ENCODE results near the gene COG1. TPM values are rescaled to one million over a fixed set of nuclear protein-coding genes. Genes with fewer than 3 reads are reported as not detected.

Gene COG1
- total RNA-seq, 4 donors from 2014 or later = 17.0 to 40.5 (median 23.7) TPM

DNA sequence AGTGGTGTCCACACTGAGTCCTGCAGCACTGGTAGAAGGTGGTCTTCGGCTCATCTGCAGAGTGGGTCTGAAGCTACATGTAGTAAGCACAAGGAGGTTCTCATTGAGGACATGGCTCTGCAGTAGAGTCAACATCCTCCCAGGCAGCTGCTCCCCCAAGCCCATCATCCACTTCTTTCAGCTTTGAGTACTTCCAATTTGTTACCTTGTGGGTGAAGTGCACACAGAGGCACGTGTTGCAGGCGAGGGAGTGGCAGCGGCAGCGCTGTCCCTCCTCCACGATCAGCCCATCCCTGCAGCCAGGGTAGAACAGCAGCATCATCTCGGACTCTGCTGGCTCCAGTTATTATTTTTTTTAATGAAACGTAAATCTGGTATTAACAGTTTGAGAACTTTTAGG is 29.8 kb upstream of the COG1 start:
- ATAC-seq (ENCODE audit: low FRiP score) (no peak), DNase-seq (ENCODE audit: low spot score) (no peak)
- TF ChIP-seq, protein P1, sequence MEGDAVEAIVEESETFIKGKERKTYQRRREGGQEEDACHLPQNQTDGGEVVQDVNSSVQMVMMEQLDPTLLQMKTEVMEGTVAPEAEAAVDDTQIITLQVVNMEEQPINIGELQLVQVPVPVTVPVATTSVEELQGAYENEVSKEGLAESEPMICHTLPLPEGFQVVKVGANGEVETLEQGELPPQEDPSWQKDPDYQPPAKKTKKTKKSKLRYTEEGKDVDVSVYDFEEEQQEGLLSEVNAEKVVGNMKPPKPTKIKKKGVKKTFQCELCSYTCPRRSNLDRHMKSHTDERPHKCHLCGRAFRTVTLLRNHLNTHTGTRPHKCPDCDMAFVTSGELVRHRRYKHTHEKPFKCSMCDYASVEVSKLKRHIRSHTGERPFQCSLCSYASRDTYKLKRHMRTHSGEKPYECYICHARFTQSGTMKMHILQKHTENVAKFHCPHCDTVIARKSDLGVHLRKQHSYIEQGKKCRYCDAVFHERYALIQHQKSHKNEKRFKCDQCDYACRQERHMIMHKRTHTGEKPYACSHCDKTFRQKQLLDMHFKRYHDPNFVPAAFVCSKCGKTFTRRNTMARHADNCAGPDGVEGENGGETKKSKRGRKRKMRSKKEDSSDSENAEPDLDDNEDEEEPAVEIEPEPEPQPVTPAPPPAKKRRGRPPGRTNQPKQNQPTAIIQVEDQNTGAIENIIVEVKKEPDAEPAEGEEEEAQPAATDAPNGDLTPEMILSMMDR (IDR thresholded peaks at IDR 0.05) = no peak

DNA sequence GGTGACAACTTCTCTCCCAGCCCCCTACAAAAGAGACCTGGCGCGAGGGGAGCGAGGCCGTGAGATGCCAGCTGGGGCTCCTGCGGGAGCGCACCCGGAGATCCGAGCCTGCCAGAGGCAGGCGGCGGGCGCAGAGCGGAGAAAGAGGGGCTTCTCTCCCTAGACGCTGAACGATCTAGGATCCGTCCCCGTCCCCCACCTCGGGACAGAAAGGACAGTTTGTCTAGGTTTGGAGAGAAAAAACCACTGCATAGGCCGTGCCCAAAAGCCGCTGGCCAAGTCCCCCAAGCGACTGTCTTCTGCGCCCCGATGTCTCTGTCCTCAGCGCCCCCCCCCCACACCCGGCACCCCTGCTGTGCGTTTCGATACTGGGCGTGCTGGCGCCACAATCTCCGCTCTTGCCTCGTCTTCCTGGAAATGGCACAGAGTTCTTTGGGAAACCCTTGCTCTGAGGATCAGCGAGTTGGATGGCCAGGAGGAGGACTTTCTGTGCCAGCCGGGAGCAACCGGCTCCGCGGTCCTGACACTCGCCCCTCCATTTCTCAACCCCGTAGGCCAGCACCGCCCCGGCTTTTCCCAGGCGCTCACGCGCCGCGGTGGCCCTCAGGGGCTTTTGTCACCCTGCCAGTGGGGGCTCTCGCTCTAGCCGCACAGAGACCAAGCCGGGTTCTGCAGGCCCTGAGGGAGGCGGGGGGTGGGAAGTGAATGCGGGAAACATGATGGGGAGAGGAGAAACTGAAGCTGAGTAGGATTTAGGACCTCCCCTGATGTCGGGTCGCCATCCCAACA is 27.0 kb upstream of the COG1 start:
- DNase-seq (ENCODE audit: low spot score) (no peak), ATAC-seq (ENCODE audit: low FRiP score) (no peak)
- TF ChIP-seq, protein P1 (IDR thresholded peaks at IDR 0.05) = no peak

DNA sequence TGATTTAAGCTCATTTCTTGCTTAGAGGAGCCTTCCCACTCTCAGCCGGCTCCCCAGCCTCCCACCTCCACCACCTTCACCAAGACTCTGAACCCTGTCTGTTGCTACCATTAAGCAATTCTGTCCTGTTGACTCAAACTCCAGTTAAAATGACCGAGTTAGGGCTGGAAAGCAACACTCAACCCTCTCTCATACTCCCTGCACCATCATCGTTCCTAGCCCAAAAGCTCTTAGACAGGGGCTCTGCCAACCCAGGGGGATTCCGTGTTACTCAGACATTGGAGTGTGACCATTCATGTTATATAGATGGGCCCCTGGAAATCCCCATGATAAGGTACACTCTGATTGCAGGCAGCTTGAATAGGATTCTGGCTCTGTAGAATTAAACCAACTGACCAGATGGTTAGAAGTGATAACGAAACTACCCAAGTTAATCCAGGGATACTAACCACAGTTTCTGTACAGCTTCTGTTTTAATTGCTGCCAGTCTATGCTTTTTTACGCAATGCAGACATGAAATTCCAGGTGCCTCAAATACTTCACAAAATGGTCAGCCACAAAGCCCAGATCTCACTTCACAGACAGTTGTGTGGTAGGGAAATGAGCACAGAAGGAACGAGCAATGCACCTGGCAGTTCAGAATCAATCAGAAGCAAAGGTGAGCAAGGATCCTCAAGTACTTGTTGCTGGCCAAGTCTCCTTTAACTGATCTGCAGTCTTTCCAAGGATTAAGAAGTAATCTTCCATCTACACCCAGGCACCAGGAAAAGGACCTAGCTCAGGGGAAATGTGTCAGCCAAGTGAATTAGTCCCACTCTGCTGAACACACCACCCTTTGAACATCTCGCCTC is 25.9 kb upstream of the COG1 start:
- TF ChIP-seq, protein P1 (IDR thresholded peaks at IDR 0.05) = no peak
- DNase-seq (ENCODE audit: low spot score) = no peak
- no peak for ATAC-seq (ENCODE audit: low FRiP score)

DNA sequence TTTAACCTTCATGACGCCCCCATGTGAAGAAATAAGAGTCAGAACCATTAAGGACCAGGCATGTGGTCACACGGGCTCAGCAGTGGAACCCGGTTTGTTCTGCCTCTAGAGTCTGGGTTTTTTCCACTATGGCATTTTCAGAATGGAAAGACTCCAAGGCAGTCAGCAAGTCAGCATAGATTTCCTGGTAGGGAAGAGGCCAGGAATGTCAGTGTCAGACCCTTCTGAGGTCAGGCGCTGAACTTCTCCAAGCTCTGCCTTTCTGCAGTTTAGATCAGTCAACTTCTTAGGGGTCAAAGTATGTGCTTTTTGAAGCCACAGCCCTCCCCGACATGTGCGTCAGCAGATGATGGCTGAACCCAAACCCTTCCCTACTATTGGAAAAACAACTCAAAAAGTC is 24.2 kb upstream of the COG1 start:
- TF ChIP-seq, protein P1 (IDR thresholded peaks at IDR 0.05) = no peak
- no peak for ATAC-seq (ENCODE audit: low FRiP score)

DNA sequence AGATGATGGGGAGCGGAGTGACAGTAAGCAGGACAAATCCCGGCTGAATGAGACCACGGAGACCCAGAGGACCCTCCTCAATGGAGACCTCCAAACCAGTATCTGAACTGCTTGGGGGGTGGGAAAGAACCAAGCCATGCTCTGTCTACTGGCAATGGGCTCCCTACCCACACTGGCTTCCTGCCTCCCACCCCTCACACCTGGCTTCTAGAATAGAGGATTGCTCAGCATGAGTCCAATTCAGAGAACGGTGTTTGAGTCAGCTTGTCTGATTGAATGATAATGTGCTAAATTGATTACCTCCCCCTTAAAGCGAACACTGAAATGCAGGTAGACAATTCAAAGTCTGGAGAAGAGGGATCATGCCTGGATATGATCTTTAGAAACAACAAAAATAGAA is 22.5 kb upstream of the COG1 start:
- TF ChIP-seq, protein P1 (IDR thresholded peaks at IDR 0.05) = no peak
- DNase-seq (ENCODE audit: low spot score) = no peak
- no peak for ATAC-seq (ENCODE audit: low FRiP score)

More for the DNA sequence above, 24.2 kb upstream of the COG1 start:
- no peak for DNase-seq (ENCODE audit: low spot score)

DNA sequence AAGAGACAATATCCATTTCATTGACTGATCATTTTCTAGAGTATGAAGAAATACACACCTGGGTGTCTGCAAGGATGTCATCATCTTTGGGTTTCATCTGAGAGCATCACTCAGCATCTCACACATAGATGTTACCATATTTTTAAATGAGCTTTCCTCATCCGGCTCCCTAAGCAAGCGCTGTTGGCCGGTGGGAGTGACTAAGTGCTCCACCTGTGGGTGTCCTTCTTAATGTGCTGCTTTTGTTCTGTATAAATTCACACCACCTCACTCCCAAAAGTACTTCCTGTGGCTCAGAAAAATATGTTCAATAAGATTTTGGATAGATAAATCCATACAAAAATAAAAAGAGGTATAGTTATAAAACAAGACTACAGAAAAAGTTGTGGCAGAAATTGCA is 20.6 kb upstream of the COG1 start:
- TF ChIP-seq, protein P1 (IDR thresholded peaks at IDR 0.05) = no peak
- DNase-seq (ENCODE audit: low spot score) (no peak), ATAC-seq (ENCODE audit: low FRiP score) (no peak)

All from omental fat pad (tissue), 4 donors.